Thoracic aorta (tissue), 2 donors: ENCODE results near the gene DRC1. TPM values are rescaled to one million over a fixed set of nuclear protein-coding genes. Genes with fewer than 3 reads are reported as not detected.

ENCODE experiments used
- ATAC-seq: fragments of 150-250 bp; one replicate; pipeline ENCODE4 v1.8.0; 2017; ENCODE audit warnings: low read depth; ENCODE audit not compliant: insufficient number of reproducible peaks, low FRiP score
- DNase-seq: peaks from one replicate; pipeline ENCODE4 v3.0.0-alpha.2; 2020; ENCODE audit warnings: low spot score
- H3K27ac ChIP-seq, 2 donors: fragments of 200-600 bp; sonication (generic); 1 replicate in 1 of 2; 2 replicates in 1 of 2; pipeline ENCODE4 v1.5.1; 2016; ENCODE audit warnings: mild to moderate bottlenecking in 2 of 2, moderate library complexity in 2 of 2
- H3K27me3 ChIP-seq: fragments of 200-600 bp; sonication (generic); replicated peaks from 2 replicates; pipeline ENCODE4 v1.6.0; 2016; ENCODE audit warnings: mild to moderate bottlenecking; ENCODE audit not compliant: insufficient read depth
- H3K36me3 ChIP-seq: fragments of 200-600 bp; sonication (generic); one replicate; pipeline ENCODE4 v1.5.1; 2016
- H3K4me1 ChIP-seq, 2 donors: fragments of 200-600 bp; sonication (generic); 1 replicate in 1 of 2; 2 replicates in 1 of 2; pipeline versions ENCODE4 v1.5.1 to v1.6.0; 2016; ENCODE audit warnings: low read depth in 2 of 2, mild to moderate bottlenecking in 1 of 2; ENCODE audit not compliant: control insufficient read depth in 1 of 2
- H3K4me3 ChIP-seq: fragments of 200-600 bp; sonication (generic); 2 replicates; pipeline ENCODE4 v1.5.1; 2016; ENCODE audit warnings: mild to moderate bottlenecking
- H3K9me3 ChIP-seq: fragments of 200-600 bp; sonication (generic); 2 replicates; pipeline ENCODE4 v1.5.1; 2016
- CTCF ChIP-seq: fragments of 200-600 bp; sonication (generic); IDR thresholded peaks from one replicate; pipeline ENCODE4 v1.5.1; 2019; ENCODE audit warnings: antibody characterized with exemption
- total RNA-seq, 2 donors: library from RNA; depleted of rRNA; stranded (reverse); fragments of >200 nt; gene quantifications; one replicate each; pipeline versions ENCODE4 v1.1.0 to v1.2.3, GENCODE V29; 2016

DRC1 gene
- total RNA-seq, 2 donors from 2014 or later, result not detected

- no peak for TF ChIP-seq CTCF
- Histone ChIP-seq H3K27me3 (no peaks in the 10 kb centered on the region), H3K4me1 (no peaks in the 10 kb centered on the region)
Measured at GRCh38 chr2:26487192-26487591, 85.5 kb downstream of the DRC1 start.

GRCh38 chr2:26488463-26489212 lies 86.9 kb downstream of the DRC1 start:
- Histone ChIP-seq H3K36me3 (no peaks in the 10 kb centered on the region), H3K4me1 (no peaks in the 10 kb centered on the region), H3K9me3 (no peaks in the 10 kb centered on the region), H3K27me3 (no peaks in the 10 kb centered on the region), H3K4me3 (no peak overlapping the region), H3K27ac (no peak overlapping the region)
- DNase-seq, result no peak
- ATAC-seq, result no peak
- no peak for TF ChIP-seq CTCF

More at GRCh38 chr2:26487192-26487591, 85.5 kb downstream of the DRC1 start:
- Histone ChIP-seq H3K4me3 (no peak overlapping the region), H3K27ac (no peak overlapping the region), H3K9me3 (no peaks in the 10 kb centered on the region), H3K36me3 (no peaks in the 10 kb centered on the region)
- ATAC-seq (no peak), DNase-seq (no peak)

- Histone ChIP-seq H3K27ac (no peak overlapping the region), H3K36me3 (no peaks in the 10 kb centered on the region), H3K9me3 (no peaks in the 10 kb centered on the region), H3K4me3 (no peak overlapping the region), H3K27me3 (no peaks in the 10 kb centered on the region), H3K4me1 (no peaks in the 10 kb centered on the region)
- no peak for TF ChIP-seq CTCF
- ATAC-seq, result no peak
- no peak for DNase-seq
Measured at GRCh38 chr2:26489213-26489850, 87.6 kb downstream of the DRC1 start.

GRCh38 chr2:26491563-26492167 lies 89.9 kb downstream of the DRC1 start:
- H3K4me3 ChIP-seq, result no peak overlapping the region
- no peaks in the 10 kb centered on the region for H3K27me3 ChIP-seq
- H3K9me3 ChIP-seq, result no peaks in the 10 kb centered on the region
- no peaks in the 10 kb centered on the region for H3K4me1 ChIP-seq
- no peak overlapping the region for H3K27ac ChIP-seq
- no peak for DNase-seq
- TF ChIP-seq CTCF, result no peak
- H3K36me3 ChIP-seq, result no peaks in the 10 kb centered on the region
- no peak for ATAC-seq

GRCh38 chr2:26492749-26493515 lies 91.2 kb downstream of the DRC1 start:
- no peaks in the 10 kb centered on the region for H3K4me1 ChIP-seq
- TF ChIP-seq CTCF, result no peak
- DNase-seq (no peak), ATAC-seq (no peak)
- H3K4me3 ChIP-seq, result no peak overlapping the region
- no peak overlapping the region for H3K27ac ChIP-seq
- no peaks in the 10 kb centered on the region for H3K27me3 ChIP-seq
- H3K9me3 ChIP-seq, result no peaks in the 10 kb centered on the region
- no peaks in the 10 kb centered on the region for H3K36me3 ChIP-seq
